ENCODE data around the gene AMPD1.

- TF ChIP-seq CTCF (IDR thresholded peaks at IDR 0.05) (no peak), POLR2A (IDR thresholded peaks at IDR 0.05) (no peak), EP300 (IDR thresholded peaks at IDR 0.05) (no peak)
Observed at GRCh38 chr1:114648503-114648902, 46.8 kb downstream of the AMPD1 start.

All from ovary (tissue), 3 donors.